Activated gamma-delta T cell (primary cell): ENCODE measurements around the gene HLA-DRA.

ENCODE experiments used
- DNase-seq: peaks from one replicate; lab custom pipeline; 2025; lab: John Stamatoyannopoulos, UW

Gene HLA-DRA

GRCh38 chr6:32475392-32476206 is 35.9 kb downstream of the HLA-DRA start:
- DNase-seq, result no peak

DNA sequence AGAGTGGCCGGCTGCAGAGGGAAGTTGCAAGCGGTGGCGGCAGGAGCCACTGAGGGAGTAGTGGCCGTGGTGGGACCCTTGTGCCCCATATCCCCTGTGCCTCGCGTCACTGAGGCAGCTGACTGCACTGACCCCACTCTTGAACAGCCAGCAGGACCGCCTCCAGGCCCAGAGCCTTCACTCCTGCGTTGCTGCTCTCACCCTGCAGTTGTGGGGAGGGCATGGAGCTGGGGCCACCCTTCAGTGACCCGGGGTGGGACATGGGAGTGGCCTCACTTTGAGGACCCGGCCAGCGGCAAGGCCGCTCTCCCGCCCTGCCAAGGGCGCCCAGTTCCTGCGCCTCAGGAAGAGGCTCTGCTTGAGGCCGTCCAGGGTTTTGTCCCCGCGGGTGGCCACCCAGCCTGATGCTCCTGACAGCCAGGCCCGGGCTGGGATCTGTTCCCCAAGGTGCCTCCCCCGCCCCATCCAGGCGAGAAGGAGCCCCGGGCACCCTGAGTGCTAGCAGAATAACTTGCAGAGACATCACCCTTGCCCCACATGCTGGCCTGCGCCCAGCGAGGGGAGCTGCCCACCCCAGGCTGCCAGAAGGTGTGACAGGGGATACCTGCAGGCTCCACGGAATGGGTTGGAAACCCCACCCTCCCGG is 44.4 kb downstream of the HLA-DRA start:
- DNase-seq, result no peak

- no peak for DNase-seq
Measured at GRCh38 chr6:32484614-32484998, 44.9 kb downstream of the HLA-DRA start.

DNA sequence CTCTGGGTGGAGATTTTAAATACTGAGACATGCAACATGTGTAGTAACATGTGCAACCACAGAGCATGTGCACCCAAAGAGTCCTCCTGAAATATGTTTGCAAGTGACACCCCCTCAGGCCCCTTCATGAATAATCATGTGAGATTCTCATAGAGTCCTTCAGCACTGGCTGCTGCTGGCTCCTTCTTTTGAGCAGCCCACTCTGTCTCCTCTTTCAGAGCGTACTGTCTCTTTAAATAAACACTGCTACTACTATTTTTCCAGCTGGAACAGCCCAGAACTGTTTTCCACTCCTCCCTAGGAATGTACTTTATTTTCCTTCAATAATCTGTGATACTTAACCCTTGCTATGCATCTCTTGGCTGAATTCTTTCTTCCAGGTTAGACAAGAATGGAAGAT is 48.4 kb downstream of the HLA-DRA start:
- no peak for DNase-seq

- no peak for DNase-seq
Measured at GRCh38 chr6:32491700-32492099, 52.0 kb downstream of the HLA-DRA start.

DNA sequence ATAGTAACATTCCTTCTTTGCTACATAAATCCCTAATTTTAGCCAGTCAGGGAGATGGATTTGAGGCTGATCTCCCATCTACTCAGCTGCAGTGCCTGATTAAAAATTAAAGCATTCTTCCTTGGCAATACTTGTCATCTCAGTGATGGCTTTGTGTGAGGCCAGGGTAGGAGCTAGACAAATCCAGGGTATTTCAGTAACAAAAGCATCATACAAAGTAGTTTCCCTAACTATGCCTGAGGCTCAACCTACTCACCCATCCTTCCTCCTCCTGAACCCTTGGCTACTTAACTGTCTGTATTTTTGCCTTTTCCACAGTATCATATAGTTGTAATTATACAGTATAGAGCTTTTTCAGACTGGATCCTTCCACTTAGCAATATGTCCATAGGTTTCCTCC is 52.7 kb downstream of the HLA-DRA start:
- DNase-seq, result no peak
